Activated CD4-positive, alpha-beta T cell treated with anti-CD3 and anti-CD28 coated beads, Interleukin-2, Interleukin-4, amounts not matched to agents 100 ng/mL and 50 ng/mL, durations not matched to agents 16 hours and 8 hours (primary cell): ENCODE data around the gene MCOLN1.
"Not testable (repeated sequence)": the region's sequence is repeated elsewhere in the genome, so short reads cannot be mapped to it uniquely, and the experiment has no call there.

ENCODE experiments used
- DNase-seq: peaks from one replicate; pipeline ENCODE4 v3.0.0-alpha.2; 2020; ENCODE audit warnings: low spot score

MCOLN1 gene

DNA sequence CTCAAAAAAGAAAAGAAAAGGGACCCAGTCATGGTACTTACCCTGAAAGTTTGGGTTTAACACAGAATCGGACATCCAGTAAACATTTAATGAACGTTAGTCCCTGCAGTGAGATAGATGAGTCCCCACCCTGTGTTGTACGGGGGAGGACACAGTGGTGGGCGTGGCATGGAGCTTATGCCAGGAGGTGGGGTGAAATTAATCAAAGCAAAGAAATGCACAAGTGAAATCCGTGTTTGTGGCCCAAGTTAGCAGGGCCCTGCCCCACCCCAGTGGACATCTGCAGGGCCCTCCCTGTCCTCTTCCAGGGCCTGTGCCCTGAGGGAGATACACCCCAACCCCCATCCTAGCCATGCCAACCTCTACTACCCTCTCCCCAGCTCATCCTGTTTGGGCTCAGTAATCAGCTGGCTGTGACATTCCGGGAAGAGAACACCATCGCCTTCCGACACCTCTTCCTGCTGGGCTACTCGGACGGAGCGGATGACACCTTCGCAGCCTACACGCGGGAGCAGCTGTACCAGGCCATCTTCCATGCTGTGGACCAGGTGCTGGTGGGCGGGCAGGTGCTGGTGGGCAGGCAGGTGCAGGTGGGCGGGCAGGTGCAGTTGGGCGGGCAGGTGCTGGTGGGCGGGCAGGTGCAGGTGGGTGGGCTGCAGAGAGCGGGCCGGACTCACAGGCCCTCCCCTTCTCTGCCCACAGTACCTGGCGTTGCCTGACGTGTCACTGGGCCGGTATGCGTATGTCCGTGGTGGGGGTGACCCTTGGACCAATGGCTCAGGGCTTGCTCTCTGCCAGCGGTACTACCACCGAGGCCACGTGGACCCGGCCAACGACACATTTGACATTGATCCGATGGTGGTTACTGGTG lies 3.9 kb downstream of the MCOLN1 start:
- no peak for DNase-seq

DNA sequence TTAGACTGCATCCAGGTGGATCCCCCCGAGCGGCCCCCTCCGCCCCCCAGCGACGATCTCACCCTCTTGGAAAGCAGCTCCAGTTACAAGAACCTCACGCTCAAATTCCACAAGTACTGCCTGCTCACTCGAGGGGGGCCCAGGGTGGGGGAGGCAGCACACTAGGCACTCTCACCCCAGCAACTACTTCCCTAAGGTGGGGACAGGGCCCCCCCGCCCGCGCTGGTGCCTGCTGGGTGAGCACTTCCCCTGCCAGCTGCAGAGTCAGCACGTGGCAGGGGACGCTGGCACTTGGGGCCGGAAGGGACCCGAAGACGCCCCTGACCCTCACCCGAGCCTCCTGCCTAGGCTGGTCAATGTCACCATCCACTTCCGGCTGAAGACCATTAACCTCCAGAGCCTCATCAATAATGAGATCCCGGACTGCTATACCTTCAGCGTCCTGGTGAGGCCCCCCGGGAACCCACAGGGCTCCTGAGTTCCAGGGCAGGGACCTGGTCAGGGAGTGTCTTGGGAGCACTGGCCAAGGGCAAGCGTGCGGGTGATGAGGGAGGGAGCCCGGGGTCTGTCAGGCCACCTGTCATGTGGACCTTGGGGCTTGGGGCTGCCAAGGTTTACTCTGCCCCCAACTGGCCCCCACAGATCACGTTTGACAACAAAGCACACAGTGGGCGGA lies 5.2 kb downstream of the MCOLN1 start:
- no peak for DNase-seq

DNA sequence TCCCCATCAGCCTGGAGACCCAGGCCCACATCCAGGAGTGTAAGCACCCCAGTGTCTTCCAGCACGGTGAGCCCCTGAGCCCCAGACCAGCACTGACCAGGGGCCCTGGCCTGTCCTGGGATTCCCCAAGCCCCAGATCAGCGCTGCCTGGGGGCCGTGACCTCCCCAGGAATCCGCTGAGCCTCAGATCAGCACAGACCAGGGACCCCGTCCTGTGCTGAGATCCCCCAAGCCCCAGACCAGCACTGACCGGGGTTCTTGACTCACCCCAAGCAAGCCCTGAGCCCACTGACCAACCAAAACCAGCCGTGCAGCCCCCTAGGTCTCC lies 5.7 kb downstream of the MCOLN1 start:
- DNase-seq: no peak

DNA sequence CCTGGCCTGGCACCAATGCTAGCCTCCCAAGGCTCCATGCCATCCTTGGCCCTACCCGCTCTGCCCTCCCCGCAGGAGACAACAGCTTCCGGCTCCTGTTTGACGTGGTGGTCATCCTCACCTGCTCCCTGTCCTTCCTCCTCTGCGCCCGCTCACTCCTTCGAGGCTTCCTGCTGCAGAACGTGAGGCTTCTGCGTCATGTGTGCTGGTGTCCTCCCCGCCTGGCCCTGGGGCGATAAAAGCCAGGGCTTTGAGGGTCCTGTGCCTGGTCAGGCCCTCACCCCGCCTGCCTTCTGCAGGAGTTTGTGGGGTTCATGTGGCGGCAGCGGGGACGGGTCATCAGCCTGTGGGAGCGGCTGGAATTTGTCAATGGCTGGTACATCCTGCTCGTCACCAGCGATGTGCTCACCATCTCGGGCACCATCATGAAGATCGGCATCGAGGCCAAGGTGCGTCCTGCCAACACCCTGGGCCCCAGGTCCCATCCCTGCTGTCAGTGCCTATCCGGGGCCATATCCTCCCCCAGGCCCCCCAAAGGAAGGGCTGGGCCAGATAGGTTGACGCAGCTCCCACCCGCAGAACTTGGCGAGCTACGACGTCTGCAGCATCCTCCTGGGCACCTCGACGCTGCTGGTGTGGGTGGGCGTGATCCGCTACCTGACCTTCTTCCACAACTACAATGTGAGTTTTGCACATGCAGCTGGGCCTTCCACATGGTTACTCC lies 6.3 kb downstream of the MCOLN1 start:
- no peak for DNase-seq

DNA sequence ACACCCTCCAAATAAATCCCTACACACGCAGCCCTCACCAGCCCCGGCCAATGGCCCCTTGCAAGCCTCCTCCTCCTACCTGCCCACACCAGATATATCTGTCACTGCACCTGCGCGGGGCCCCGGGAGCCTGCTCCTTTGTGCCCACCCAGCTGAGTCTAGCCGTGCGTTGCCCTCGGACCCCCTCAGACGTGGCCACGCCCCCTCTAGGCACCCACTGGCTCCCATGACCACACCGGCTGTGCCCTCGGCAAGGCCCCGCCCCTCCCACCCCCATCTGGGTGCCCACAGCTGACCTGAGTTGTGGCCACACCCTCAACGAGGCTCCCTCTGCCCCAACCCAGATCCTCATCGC lies 6.8 kb downstream of the MCOLN1 start:
- DNase-seq: no peak

DNA sequence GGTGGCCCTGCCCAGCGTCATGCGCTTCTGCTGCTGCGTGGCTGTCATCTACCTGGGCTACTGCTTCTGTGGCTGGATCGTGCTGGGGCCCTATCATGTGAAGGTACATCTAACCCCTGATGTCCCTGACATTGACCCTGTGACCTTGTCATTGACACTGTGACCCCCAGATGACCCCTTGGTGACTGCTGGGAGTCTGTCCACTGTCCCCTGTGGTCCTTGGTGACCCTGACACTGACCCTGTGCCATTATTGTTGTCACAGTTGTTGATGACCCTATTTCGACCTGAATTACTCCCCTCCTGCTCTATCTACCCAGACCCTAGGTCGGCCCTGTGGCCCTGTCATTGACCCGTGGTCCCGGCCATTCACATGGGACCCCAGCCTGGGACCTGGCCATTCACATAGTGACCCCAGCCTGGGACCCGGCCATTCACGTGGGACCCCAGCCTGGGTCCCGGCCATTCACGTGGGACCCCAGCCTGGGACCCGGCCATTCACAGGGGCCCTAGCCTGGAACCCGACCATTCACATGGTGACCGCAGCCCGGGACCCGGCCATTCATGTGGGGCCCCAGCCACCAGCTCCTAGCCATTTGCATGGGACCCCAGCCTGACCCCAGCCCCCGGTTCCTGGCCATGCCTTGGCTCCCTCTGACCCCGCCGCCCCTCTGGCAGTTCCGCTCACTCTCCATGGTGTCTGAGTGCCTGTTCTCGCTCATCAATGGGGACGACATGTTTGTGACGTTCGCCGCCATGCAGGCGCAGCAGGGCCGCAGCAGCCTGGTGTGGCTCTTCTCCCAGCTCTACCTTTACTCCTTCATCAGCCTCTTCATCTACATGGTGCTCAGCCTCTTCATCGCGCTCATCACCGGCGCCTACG lies 7.4 kb downstream of the MCOLN1 start:
- no peak for DNase-seq

DNA sequence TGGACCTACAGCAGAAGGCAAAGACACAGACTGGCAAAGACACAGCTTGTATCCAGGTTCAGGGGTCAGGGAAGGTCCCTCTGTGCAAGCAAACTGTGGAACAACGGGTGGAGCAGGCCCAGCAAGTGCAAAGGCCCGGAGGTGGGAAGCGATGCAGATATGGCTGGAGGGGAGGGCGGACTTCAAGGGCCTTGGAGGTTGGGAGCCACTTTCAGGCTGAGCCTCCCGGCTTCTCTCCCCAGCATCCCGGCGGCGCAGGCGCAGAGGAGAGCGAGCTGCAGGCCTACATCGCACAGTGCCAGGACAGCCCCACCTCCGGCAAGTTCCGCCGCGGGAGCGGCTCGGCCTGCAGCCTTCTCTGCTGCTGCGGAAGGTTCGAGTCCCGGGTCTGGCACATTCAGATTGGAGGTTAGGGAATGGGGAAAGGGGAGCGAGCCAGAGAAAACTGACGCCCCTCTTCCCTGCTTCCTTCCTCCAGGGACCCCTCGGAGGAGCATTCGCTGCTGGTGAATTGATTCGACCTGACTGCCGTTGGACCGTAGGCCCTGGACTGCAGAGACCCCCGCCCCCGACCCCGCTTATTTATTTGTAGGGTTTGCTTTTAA lies 11.0 kb downstream of the MCOLN1 start:
- DNase-seq: no peak

DNA sequence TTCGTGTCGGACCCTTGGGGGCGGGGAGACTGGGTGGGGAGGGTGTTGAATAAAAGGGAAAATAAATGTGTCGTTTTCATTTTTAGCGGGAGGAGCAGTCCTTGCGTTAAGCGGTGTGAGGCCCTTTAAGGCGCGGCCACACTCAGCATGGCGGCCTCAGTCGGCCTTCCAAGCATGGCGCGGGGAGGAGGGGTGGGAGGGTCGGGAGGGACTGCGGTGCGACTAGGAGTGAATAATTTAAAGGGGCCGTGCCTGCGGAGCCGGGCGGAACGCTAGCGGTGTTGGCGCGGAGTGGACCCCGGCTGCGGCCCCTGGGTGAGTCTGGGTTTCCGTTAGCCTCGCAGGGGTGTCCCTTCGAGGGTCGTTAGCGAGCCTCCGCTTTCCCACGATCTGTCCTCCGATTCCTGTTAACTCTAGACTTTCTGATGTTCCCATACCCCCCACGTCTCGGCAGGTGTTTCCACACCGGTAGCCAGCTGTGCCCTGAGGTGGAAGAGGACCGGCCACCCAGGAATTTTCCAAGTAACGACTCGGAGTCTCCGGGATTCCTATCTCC lies 11.6 kb downstream of the MCOLN1 start:
- DNase-seq: peak; percentile 84

DNA sequence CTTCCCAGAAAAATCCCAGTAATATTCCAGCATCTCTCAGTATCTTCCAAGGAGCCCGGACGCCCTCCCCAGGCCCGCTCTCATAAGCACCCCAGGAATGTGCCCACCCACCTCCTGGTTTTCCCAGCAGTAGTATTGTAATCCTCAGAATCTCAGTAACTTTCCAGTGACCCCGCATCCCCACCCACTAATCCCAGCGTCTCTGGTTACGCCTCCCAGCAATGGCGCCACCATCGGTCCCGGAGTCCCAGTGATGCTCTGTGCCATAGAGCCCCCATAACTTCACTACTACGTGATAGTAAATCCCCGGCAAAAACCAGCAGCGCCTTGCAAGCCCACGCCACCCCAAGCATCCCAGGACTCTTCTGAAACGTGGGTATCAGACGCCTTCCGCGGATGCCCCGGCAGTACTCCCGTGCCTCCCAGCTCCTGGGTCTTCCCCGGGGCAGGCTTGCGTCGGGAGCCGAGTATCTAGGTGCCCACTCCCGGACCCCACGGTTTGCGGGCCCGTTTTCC lies 12.2 kb downstream of the MCOLN1 start:
- DNase-seq: peak; percentile 27

DNA sequence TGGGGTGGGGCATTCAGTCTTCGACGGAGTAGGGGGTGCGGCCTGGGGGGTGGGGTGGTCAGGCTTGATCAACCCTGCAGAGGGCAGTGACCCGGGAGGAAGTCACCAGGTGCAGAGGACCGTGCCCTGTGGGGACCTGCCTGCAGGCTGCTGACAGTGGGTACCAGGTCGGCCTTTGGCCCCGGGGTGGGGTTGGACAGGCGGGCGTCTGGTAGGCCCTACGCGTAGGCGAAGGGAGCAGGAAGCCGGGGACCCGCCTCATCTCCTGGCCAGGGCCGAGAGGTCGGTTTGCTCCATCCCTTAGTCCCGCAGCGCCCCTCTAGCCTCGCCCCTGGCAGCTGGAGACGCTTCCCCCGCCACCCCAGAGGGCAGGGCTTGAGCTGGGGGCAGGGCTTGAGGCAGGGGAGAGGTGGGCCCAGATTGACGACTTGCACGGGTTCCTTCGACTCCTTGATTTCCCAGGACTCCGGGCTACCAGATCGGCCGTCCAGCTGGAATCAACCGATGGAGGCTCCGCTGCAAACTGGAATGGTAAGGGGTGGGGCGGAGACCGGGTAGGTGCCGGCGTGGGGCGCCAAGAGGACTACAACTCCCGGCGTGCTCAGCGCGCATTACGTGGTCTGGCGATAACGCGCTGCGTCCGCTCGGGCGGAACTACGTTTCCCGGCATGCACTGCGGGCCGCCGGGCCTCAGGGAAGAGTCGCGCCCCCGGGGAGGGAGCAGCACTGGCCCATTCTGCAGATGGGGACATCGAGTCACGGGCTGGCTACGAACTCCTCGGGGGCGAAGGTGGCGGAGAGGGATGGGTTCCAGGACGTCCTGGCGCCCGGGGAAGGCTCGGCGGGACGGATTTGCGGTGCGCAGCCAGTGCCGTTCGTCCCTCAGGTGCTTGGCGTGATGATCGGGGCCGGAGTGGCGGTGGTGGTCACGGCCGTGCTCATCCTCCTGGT lies 12.9 kb downstream of the MCOLN1 start, which contains the start of gene PNPLA6:
Gene PNPLA6 (plus strand): TSS at position 671 of the 951 bp plus-strand sequence. CDS start 72 bp downstream, at position 743.
- peak; percentile 94 for DNase-seq

DNA sequence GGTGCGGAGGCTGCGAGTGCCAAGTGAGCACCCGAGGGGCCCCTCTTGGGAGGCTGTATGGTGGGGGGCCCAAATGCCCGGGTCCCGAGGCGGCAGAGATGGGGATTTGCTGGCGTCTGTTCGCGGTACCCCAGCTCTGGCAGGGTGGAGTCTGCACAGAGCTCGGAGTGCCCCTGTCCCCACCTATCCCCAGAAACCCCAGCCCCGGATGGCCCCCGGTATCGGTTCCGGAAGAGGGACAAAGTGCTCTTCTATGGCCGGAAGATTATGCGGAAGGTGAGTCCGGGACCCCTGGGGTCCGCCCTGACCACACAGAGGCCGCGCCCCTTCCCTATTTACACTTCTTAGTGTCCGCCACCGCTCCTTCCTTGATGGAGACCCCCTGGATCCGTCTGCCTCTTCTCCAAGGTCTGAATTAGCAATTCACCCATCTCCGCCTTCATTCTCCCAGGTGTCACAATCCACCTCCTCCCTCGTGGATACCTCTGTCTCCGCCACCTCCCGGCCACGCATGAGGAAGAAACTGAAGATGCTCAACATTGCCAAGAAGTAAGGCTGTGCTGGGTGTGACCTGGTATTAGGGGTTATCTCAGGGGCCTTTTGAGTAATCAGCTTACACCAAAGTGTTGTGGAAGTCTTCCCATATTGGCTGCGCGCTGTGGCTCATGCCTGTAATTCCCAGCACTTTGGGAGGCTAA lies 13.7 kb downstream of the MCOLN1 start:
- no peak for DNase-seq

DNA sequence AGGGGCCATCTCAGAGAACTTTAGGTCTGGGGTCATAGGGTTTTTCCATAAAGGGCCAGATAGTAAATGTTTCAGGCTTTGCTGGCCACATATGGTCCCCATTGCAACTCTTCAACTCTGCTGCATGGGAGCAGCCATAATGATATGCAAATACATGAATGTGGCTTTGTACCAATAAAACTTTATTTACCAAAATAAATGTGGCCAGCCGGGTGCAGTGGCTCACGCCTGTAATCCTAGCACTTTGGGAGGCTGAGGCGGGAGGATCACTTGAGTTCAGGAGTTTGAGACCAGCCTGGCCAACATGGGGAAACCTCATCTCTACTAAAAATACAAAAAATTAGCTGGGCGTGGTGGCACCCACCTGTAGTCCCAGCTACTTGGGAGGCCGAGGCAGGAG lies 16.6 kb downstream of the MCOLN1 start:
- DNase-seq: not testable (repeated sequence)

DNA sequence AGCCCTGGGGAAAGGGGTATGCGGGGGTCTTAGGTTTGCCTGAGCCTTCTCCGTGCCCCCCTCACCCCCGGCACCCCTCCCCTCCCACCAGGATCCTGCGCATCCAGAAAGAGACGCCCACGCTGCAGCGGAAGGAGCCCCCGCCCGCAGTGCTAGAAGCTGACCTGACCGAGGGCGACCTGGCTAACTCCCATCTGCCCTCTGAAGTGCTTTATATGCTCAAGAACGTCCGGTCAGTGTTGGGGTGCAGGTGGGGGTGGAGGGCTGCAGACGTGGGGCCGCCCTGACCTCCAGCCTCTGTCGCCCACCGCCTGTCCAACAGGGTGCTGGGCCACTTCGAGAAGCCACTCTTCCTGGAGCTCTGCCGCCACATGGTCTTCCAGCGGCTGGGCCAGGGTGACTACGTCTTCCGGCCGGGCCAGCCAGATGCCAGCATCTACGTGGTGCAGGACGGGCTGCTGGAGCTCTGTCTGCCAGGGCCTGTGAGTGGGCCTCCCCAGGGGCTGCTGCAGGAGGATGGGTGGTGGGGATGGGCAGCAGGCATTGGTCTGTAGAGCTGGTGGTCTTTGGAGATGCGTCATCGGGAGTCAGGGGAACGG lies 17.5 kb downstream of the MCOLN1 start:
- no peak for DNase-seq

DNA sequence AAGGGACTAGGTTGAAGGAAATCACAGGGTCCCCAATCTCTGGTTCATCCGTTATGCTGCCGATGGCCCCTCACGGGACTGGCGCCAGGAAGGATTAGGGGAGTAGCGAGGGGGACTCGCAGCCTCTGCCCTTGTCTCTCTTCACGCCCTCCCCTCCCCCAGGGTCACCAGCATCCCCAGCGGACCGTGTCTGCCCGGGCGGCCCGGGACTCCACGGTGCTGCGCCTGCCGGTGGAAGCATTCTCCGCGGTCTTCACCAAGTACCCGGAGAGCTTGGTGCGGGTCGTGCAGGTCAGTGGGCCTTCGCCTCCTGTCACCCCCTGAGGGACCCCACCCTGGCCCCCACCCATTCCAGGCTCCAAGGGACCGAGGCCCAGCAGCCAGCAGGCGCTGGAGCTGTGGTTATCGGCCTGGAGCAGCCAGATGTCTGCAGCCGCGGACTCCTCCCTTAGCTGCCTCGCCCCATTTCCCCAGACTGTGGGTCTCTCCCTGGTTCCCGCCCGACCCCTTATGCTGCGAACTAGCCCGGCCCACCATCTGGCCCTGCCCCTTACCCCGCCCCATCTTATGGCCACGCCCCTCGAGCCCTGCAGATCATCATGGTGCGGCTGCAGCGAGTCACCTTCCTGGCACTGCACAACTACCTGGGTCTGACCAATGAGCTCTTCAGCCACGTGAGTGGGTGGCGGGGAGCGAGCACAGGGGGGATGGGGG lies 18.5 kb downstream of the MCOLN1 start:
- DNase-seq: peak; percentile 16

DNA sequence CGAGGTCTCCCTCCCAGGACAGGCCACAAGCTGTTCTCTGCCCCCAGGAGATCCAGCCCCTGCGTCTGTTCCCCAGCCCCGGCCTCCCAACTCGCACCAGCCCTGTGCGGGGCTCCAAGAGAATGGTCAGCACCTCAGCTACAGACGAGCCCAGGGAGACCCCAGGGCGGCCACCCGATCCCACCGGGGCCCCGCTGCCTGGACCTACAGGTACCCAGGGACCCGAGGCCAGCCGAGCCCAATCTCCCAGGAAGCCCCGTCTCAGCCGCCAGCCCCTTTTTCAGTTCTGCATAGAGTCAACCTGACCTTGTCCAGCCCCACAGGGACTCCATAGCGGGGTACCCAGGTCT lies 19.0 kb downstream of the MCOLN1 start:
- no peak for DNase-seq

DNA sequence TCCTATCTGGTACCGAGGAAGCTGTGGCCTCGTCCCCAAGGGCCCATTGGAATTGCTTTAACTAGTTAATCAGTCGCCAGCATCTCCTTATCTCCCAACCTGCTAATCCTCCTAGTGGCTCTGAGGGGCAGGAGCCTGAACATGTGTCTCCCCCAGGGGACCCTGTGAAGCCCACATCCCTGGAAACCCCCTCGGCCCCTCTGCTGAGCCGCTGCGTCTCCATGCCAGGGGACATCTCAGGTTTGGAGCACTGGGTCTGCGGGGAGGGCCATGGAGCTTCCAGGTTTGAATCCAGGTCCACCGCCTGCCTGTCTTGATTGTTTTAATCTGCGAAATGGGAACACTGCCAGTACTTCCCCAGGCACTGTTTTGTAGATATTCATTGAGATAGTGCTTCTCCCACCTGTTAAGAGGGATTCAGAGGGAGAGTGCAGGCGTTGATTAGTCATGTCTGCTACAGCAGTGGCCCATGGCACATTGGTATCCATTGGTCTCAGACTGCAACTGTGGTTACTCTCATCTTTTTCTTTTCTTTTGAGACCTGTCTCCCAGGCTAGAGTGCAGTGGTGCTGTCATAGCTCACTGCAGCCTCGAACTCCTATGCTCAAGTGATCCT lies 19.5 kb downstream of the MCOLN1 start:
- DNase-seq: no peak

DNA sequence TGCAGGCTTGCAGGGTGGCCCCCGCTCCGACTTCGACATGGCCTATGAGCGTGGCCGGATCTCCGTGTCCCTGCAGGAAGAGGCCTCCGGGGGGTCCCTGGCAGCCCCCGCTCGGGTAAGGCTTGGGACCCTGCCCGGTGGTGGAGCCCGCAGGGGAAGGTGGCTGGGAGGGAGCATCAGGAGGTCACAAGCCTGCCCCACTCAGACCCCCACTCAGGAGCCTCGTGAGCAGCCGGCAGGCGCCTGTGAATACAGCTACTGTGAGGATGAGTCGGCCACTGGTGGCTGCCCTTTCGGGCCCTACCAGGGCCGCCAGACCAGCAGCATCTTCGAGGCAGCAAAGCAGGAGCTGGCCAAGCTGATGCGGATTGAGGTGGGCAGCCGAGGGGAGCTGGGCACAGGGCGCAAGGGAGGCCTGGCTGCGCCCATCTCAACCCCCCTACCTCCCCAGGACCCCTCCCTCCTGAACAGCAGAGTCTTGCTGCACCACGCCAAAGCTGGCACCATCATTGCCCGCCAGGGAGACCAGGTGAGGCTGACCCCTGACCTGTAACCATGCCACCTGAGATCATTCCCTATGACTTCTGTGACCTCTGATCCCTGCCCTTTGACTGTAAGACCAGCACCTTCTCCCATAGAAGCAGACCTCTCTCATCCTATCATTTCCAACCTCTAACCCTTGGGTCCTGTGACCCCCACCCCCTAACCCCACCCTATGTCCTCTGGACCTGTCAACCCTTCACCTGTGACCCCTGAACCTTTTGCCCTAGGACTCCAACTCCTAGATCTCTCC lies 20.3 kb downstream of the MCOLN1 start:
- no peak for DNase-seq
